Activated naive CD8-positive, alpha-beta T cell (primary cell): ENCODE data around the gene TMUB2.

Experiments
- H3K27ac Mint-ChIP-seq: one replicate; pipeline ENCODE4 v1.8.0; 2021; ENCODE audit warnings: mixed read lengths
- H3K27me3 Mint-ChIP-seq: one replicate; pipeline ENCODE4 v1.8.0; 2021; ENCODE audit warnings: mixed read lengths
- H3K36me3 Mint-ChIP-seq: one replicate; pipeline ENCODE4 v1.8.0; 2021; ENCODE audit warnings: mixed read lengths
- H3K4me1 Mint-ChIP-seq: one replicate; pipeline ENCODE4 v1.8.0; 2021; ENCODE audit warnings: low read depth, mixed read lengths
- H3K4me3 Mint-ChIP-seq: one replicate; pipeline ENCODE4 v1.8.0; 2021; ENCODE audit warnings: mild to moderate bottlenecking, mixed read lengths
- H3K9me3 Mint-ChIP-seq: one replicate; pipeline ENCODE4 v1.8.0; 2021; ENCODE audit warnings: low read depth, mixed read lengths

Gene TMUB2

GRCh38 chr17:44206825-44207155 is 20.0 kb downstream of the TMUB2 start:
- Mint-ChIP-seq H3K27me3 (no peaks in the 10 kb centered on the region), H3K4me1 (peaks cover 55% of the 10 kb centered on the region), H3K27ac (no peak overlapping the region), H3K4me3 (no peak overlapping the region), H3K9me3 (no peaks in the 10 kb centered on the region), H3K36me3 (peaks cover 3% of the 10 kb centered on the region)

- H3K9me3 Mint-ChIP-seq: no peaks in the 10 kb centered on the region
- no peak overlapping the region for H3K27ac Mint-ChIP-seq
- peaks cover 3% of the 10 kb centered on the region for H3K36me3 Mint-ChIP-seq
These were observed 20.5 kb downstream of the TMUB2 start for GRCh38 chr17:44207319-44207718.

DNA sequence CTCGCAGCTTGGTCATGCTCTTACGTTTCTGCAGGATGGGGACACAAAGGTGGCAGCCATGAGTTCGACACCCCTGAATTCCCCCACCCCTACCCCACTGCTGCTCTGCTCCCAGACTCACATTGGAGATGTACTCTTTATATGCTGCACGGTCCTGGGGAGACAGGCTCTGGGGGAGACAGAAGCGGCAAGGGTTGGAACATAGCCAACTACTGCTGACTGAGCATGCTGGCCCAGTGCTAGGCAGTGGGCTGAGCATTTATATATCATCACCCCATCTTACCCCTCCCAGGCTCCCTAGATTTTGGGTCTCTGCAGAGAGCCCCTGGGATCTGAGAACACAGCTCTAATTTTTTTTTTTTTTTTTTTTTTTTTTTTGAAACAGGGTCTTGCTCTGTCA is 21.0 kb downstream of the TMUB2 start:
- Mint-ChIP-seq H3K36me3 (peaks cover 3% of the 10 kb centered on the region), H3K9me3 (no peaks in the 10 kb centered on the region), H3K27ac (peak overlapping the region; percentile 74), H3K4me3 (no peak overlapping the region), H3K4me1 (peaks cover 54% of the 10 kb centered on the region), H3K27me3 (no peaks in the 10 kb centered on the region)

More at GRCh38 chr17:44207319-44207718, 20.5 kb downstream of the TMUB2 start:
- no peaks in the 10 kb centered on the region for H3K27me3 Mint-ChIP-seq
- H3K4me3 Mint-ChIP-seq: no peak overlapping the region
- peaks cover 56% of the 10 kb centered on the region for H3K4me1 Mint-ChIP-seq

- H3K36me3 Mint-ChIP-seq: peaks cover 5% of the 10 kb centered on the region
- H3K4me3 Mint-ChIP-seq: peak overlapping the region; percentile 74
- H3K27ac Mint-ChIP-seq: peak overlapping the region; percentile 82
- no peaks in the 10 kb centered on the region for H3K9me3 Mint-ChIP-seq
- no peaks in the 10 kb centered on the region for H3K27me3 Mint-ChIP-seq
- peaks cover 60% of the 10 kb centered on the region for H3K4me1 Mint-ChIP-seq
These were observed 23.1 kb downstream of the TMUB2 start for GRCh38 chr17:44209786-44210341.

GRCh38 chr17:44210342-44211192 is 23.8 kb downstream of the TMUB2 start:
- Mint-ChIP-seq H3K9me3 (no peaks in the 10 kb centered on the region), H3K36me3 (peaks cover 10% of the 10 kb centered on the region), H3K27ac (peak overlapping the region; percentile 82), H3K27me3 (no peaks in the 10 kb centered on the region), H3K4me1 (peaks cover 66% of the 10 kb centered on the region), H3K4me3 (peak overlapping the region; percentile 74)

DNA sequence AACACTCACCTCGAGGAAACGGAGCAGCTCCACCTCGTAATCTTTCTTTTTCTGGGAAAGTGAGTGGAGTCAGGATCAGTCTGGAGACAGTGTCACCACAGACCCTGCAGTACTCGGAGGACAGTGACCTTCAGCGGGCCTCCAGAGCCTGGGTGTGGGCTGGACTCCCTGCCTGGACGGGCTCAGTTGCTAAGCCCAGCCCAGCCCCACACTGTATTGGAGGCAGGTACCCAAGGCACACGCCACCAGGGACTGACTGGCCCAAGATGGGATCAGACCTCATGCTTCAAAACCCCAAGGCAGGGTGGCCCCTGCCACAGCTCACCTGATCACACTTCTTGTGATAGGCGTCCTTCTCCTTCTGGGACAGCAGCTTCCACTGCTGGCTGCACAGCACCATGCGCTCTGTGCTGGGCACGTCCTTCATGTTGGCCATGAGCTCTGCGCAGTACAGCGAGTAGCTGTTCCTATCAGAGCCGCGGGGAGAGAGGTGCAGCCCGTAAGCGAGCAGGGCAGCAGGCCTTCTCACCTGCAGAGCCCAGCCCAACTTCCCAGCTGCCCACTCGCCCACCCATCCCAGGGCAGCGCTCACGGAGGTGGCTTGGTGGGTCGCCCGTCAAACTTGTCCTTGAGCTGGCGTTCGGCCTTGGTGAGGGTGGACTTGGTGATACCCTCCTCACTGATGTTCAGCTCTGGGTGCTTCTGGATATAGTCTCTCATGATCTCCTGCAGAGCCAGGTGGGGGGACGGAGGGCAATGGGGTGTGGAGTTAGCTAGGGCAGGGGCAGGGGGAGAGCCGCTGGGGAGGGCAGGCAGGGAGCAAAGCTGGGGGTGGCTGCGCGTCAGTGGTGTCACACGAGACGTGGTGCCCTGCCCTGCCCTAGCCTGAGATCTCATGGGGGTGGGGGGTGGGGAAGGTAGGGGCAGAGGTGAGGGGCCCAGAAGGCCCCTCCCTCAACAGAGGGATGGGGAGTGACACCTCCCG is 24.8 kb downstream of the TMUB2 start:
- Mint-ChIP-seq H3K4me1 (peaks cover 72% of the 10 kb centered on the region), H3K27me3 (no peaks in the 10 kb centered on the region)

DNA sequence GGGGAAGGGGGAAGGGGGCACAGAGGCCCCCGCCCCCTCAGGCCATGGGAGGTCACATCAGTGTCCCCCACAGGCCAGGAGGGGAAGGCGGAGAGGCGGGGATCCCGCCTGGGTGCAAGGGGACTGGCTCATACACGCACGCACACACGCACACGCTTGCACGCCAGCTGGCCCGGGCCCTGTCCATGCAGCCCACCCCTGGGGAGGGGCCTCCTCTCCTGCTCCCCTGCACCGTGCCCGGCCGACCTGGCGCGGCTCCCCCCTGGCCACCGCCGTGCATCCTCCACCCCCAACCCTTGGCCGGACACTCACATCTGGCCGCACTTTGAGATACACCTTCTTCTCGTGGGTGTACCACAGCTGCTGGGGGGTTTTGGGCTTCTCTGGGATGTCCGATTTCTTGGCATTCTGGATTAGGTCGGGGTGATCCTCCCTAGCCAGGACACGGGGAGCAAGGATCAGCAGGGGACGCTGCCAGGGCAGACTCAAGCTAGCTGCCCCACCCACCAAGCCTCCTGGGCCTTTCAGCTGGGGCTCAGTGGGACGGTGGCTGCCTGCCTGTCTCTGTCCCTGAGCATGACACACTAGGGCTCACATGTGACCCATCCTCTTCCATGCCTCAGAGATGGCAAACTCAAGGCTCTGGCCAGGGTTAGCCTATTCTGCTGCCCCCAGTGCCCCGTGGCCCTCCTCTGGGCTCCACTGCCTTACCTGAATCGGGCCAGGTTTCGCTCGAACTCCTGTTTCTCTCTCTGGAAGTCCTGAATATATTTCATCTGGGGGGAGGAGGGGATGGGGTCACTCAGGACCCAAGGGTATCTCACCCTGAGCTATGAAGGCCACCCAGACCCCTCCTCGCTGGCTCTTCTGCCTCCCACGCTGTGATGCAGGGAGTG is 26.0 kb downstream of the TMUB2 start:
- peaks cover 16% of the 10 kb centered on the region for H3K36me3 Mint-ChIP-seq
- H3K9me3 Mint-ChIP-seq: no peaks in the 10 kb centered on the region
- peaks cover 76% of the 10 kb centered on the region for H3K4me1 Mint-ChIP-seq
- H3K4me3 Mint-ChIP-seq: peak overlapping the region; percentile 12
- no peaks in the 10 kb centered on the region for H3K27me3 Mint-ChIP-seq
- H3K27ac Mint-ChIP-seq: peak overlapping the region; percentile 92

More for the DNA sequence above, 24.8 kb downstream of the TMUB2 start:
- Mint-ChIP-seq H3K27ac (peak overlapping the region; percentile 28), H3K4me3 (peak overlapping the region; percentile 40), H3K9me3 (no peaks in the 10 kb centered on the region), H3K36me3 (peaks cover 14% of the 10 kb centered on the region)

DNA sequence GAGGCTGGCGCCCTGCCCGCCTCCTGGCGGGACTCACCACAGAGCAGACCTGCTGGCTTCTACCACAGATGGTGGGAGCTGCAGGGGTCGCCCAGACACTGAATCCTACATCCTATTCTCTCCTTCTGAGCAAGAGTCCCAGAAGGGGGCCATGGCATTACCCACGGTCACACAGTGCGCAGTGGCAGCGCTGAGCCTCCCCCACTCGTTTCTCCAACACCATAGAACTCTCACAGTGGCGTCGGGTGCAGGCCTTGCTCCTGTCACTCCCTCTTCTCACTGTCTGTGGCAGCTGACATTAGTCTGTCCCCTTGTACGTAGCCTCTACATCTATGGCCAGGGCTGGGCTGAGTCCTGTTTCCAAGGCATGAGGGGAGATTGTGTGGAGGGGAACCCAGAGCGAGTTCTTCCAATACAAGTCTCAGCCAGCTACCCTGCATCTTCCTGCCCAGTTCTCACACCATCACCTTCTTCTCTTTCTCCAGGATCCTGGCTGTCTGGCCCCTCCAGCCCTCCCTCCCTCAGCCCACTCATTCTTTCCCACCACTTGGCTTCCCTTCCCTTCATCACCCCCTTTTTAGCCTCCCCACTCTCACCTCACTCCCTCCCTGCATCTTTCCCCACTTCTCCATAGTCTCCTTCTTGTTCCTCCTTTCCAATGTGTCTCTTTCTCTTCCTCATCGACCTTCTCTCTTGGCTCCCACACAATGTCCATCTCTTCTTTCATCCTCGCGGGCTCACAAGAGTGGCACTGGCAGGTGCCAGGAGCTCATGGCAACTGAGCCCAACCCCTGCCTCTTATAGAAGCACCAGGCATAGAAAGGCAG is 26.8 kb downstream of the TMUB2 start:
- no peaks in the 10 kb centered on the region for H3K9me3 Mint-ChIP-seq
- peak overlapping the region; percentile 53 for H3K4me3 Mint-ChIP-seq
- H3K27ac Mint-ChIP-seq: peak overlapping the region; percentile 92
- H3K4me1 Mint-ChIP-seq: peaks cover 70% of the 10 kb centered on the region
- no peaks in the 10 kb centered on the region for H3K27me3 Mint-ChIP-seq
- H3K36me3 Mint-ChIP-seq: peaks cover 14% of the 10 kb centered on the region

DNA sequence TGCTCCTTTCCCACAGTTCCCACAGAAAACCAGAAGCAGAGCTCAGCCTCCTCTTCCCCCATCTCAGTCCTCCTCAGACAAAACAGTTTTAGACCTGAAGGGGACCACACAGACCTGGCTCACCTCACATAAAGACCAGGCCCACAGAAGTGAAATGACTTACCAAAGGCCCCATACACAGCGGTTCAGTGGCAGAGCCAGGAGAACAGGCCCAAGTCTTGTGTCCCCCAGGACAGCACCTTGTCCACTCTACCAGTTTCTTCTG is 27.4 kb downstream of the TMUB2 start:
- peaks cover 67% of the 10 kb centered on the region for H3K4me1 Mint-ChIP-seq
- H3K27ac Mint-ChIP-seq: peak overlapping the region; percentile 92
- H3K4me3 Mint-ChIP-seq: peak overlapping the region; percentile 53
- H3K9me3 Mint-ChIP-seq: no peaks in the 10 kb centered on the region
- H3K36me3 Mint-ChIP-seq: peaks cover 14% of the 10 kb centered on the region
- no peaks in the 10 kb centered on the region for H3K27me3 Mint-ChIP-seq

DNA sequence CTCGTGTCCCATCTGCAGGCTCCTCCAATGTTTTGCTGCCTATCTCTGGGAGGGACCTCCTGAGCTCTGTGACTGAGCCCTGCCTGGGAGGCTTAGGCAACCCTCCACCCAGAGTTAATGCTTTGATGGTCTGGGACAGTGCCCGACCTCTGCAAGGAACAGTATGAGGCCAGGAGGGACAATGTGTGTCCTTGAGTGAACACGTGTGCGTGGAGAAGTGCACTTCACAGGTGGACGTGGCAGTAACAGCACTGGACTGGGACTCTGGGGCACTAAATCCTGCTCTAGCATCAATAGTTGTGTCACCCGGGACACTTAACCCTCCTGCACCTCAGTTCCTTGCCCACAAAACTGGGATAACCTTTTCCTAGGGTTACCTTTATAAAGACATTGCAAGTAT is 28.1 kb downstream of the TMUB2 start:
- Mint-ChIP-seq H3K4me1 (peaks cover 59% of the 10 kb centered on the region), H3K36me3 (peaks cover 14% of the 10 kb centered on the region), H3K27me3 (no peaks in the 10 kb centered on the region), H3K27ac (peak overlapping the region; percentile 99), H3K9me3 (no peaks in the 10 kb centered on the region), H3K4me3 (peak overlapping the region; percentile 94)

GRCh38 chr17:44216173-44216572 is 29.4 kb downstream of the TMUB2 start:
- Mint-ChIP-seq H3K4me3 (peak overlapping the region; percentile 94), H3K27me3 (no peaks in the 10 kb centered on the region), H3K9me3 (no peaks in the 10 kb centered on the region), H3K27ac (peak overlapping the region; percentile 99), H3K36me3 (peaks cover 14% of the 10 kb centered on the region), H3K4me1 (peaks cover 52% of the 10 kb centered on the region)

- Mint-ChIP-seq H3K4me3 (peak overlapping the region; percentile 94), H3K4me1 (peaks cover 50% of the 10 kb centered on the region), H3K36me3 (peaks cover 14% of the 10 kb centered on the region), H3K9me3 (no peaks in the 10 kb centered on the region), H3K27me3 (no peaks in the 10 kb centered on the region), H3K27ac (peak overlapping the region; percentile 99)
These were observed 29.9 kb downstream of the TMUB2 start for GRCh38 chr17:44216694-44217093.

DNA sequence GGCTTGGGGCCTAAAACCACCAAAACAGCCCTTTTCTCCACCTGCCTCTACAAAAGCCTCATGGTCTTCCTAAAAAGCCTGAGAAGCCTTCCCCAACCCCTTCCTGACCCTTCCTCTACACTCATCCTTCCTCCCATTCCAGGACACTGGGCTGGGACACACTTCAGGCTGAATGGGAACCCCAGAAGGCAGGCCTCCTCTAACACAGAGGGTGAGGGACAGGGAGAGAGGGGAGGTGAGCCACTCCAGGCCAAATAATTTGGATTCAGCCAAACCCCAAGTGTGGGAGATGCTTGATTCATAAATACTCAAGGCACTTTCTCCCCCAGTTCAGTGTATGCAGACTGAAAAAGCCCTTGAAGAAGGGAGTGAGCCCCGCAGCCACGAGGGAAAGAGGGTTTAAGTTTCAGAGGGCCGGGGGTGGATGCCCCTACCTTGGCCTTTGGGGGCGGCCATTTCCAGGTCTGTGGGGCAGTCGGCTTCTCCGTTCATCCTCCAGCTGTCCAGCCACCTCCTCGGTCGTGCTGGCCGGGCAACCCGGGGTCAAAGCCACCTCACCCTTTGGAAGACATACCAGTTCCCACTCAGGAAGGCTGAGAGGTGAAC is 31.1 kb downstream of the TMUB2 start:
- Mint-ChIP-seq H3K9me3 (no peaks in the 10 kb centered on the region), H3K27me3 (no peaks in the 10 kb centered on the region), H3K4me1 (peaks cover 55% of the 10 kb centered on the region), H3K4me3 (peak overlapping the region; percentile 94), H3K27ac (peak overlapping the region; percentile 99), H3K36me3 (peaks cover 14% of the 10 kb centered on the region)
